PFSK-1 (cell line): ENCODE data around the gene LINC01488.

ENCODE experiments used
- POLR2AphosphoS5 ChIP-seq: IDR thresholded peaks from 2 replicates; pipeline ENCODE4 v1.6.1; 2012; ENCODE audit warnings: low read depth, mild to moderate bottlenecking, control low read depth, low read length, moderate library complexity
- TAF1 ChIP-seq: IDR thresholded peaks from 2 replicates; pipeline ENCODE4 v1.6.1; 2012; ENCODE audit warnings: low read length, control low read depth, borderline replicate concordance; ENCODE audit not compliant: insufficient read depth
- TF ChIP-seq, protein P1 (sequence below), 2 experiments: IDR thresholded peaks; 2 replicates each; pipeline versions ENCODE4 v1.6.1 to v1.8.0; 2011 to 2012; ENCODE audit warnings: low read depth in 2 of 2, low read length in 2 of 2, control low read depth in 1 of 2, inconsistent platforms in 1 of 2, mild to moderate bottlenecking in 1 of 2, moderate library complexity in 1 of 2; ENCODE audit not compliant: insufficient read depth in 1 of 2

- TF ChIP-seq POLR2AphosphoS5 (no peak), TAF1 (no peak)
- TF ChIP-seq, protein P1, sequence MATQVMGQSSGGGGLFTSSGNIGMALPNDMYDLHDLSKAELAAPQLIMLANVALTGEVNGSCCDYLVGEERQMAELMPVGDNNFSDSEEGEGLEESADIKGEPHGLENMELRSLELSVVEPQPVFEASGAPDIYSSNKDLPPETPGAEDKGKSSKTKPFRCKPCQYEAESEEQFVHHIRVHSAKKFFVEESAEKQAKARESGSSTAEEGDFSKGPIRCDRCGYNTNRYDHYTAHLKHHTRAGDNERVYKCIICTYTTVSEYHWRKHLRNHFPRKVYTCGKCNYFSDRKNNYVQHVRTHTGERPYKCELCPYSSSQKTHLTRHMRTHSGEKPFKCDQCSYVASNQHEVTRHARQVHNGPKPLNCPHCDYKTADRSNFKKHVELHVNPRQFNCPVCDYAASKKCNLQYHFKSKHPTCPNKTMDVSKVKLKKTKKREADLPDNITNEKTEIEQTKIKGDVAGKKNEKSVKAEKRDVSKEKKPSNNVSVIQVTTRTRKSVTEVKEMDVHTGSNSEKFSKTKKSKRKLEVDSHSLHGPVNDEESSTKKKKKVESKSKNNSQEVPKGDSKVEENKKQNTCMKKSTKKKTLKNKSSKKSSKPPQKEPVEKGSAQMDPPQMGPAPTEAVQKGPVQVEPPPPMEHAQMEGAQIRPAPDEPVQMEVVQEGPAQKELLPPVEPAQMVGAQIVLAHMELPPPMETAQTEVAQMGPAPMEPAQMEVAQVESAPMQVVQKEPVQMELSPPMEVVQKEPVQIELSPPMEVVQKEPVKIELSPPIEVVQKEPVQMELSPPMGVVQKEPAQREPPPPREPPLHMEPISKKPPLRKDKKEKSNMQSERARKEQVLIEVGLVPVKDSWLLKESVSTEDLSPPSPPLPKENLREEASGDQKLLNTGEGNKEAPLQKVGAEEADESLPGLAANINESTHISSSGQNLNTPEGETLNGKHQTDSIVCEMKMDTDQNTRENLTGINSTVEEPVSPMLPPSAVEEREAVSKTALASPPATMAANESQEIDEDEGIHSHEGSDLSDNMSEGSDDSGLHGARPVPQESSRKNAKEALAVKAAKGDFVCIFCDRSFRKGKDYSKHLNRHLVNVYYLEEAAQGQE (IDR thresholded peaks at IDR 0.05; ENCODE audit: insufficient read depth in 1 of 2, low read depth in 2 of 2, low read length in 2 of 2) = no peak
Measured at GRCh38 chr11:69492201-69492991, 10.9 kb downstream of the LINC01488 start.
